Loucy (cell line): ENCODE results near the gene TP63.

Experiments
- H2AFZ ChIP-seq: fragments of 200-600 bp; sonication (generic); 2 replicates; pipeline ENCODE4 v1.6.0; 2016; ENCODE audit warnings: antibody characterized with exemption, mild to moderate bottlenecking, low read length, moderate library complexity
- H3F3A ChIP-seq: fragments of 200-600 bp; 2 replicates; pipeline ENCODE4 v1.6.0; 2016; ENCODE audit warnings: antibody characterized with exemption, low read depth, mild to moderate bottlenecking
- H3K27me3 ChIP-seq: fragments of 200-600 bp; sonication (generic); 2 replicates; pipeline ENCODE4 v1.6.1; 2014; ENCODE audit warnings: low read length, mild to moderate bottlenecking; ENCODE audit not compliant: insufficient read depth, poor library complexity, severe bottlenecking
- H3K36me3 ChIP-seq: fragments of 200-600 bp; sonication (generic); 2 replicates; pipeline ENCODE4 v1.6.1; 2016; ENCODE audit warnings: low read length; ENCODE audit not compliant: insufficient read depth
- H3K4me1 ChIP-seq: fragments of 200-600 bp; sonication (generic); 2 replicates; pipeline ENCODE4 v1.5.1; 2014; ENCODE audit warnings: low read length, mild to moderate bottlenecking; ENCODE audit not compliant: insufficient read depth, poor library complexity, severe bottlenecking
- H3K4me2 ChIP-seq: fragments of 200-600 bp; sonication (generic); 2 replicates; pipeline ENCODE4 v1.6.0; 2014; ENCODE audit warnings: antibody characterized with exemption, low read length, low read depth, mild to moderate bottlenecking; ENCODE audit not compliant: poor library complexity, severe bottlenecking
- H3K4me3 ChIP-seq: fragments of 200-600 bp; sonication (generic); 2 replicates; pipeline ENCODE4 v1.5.1; 2014; ENCODE audit warnings: low read length, mild to moderate bottlenecking, mixed read lengths; ENCODE audit not compliant: poor library complexity, severe bottlenecking
- H3K79me2 ChIP-seq: fragments of 200-600 bp; sonication (generic); 2 replicates; pipeline ENCODE4 v1.6.1; 2014; ENCODE audit warnings: low read length; ENCODE audit not compliant: insufficient read depth
- H3K9ac ChIP-seq: fragments of 200-600 bp; sonication (generic); 2 replicates; pipeline ENCODE4 v1.6.0; 2014; ENCODE audit warnings: mild to moderate bottlenecking, low read depth, low read length, moderate library complexity; ENCODE audit not compliant: poor library complexity, severe bottlenecking
- H3K9me2 ChIP-seq: fragments of 200-600 bp; sonication (generic); replicated peaks from 2 replicates; pipeline ENCODE4 v1.6.1; 2016; ENCODE audit warnings: low read depth, low read length, mixed read lengths
- H3K9me3 ChIP-seq: fragments of 200-600 bp; sonication (generic); 2 replicates; pipeline ENCODE4 v1.6.1; 2014; ENCODE audit warnings: mild to moderate bottlenecking, antibody characterized with exemption, low read length, low read depth; ENCODE audit not compliant: insufficient read depth
- H4K20me1 ChIP-seq: fragments of 200-600 bp; sonication (generic); 2 replicates; pipeline ENCODE4 v1.6.0; 2014; ENCODE audit warnings: antibody characterized with exemption, low read length, mild to moderate bottlenecking; ENCODE audit not compliant: insufficient read depth, poor library complexity, severe bottlenecking
- EZH2phosphoT487 ChIP-seq: fragments of 200-600 bp; IDR thresholded peaks from 2 replicates; pipeline ENCODE4 v1.6.1; 2018; ENCODE audit warnings: antibody characterized with exemption, mild to moderate bottlenecking, moderate library complexity, borderline replicate concordance
- TF ChIP-seq, protein P1 (sequence below): fragments of 200-600 bp; sonication (generic); conservative IDR thresholded peaks from 2 replicates; pipeline ENCODE4 v1.5.1; 2014; ENCODE audit warnings: mild to moderate bottlenecking, antibody characterized with exemption, low read length

TP63 gene

GRCh38 chr3:189776149-189776824 lies 145.1 kb downstream of the TP63 start:
- Histone ChIP-seq H3K79me2 (no peaks in the 10 kb centered on the region), H3K4me1 (no peaks in the 10 kb centered on the region), H2AFZ (no peak overlapping the region), H3K9me3 (no peaks in the 10 kb centered on the region), H3K4me2 (no peak overlapping the region), H3F3A (no peaks in the 10 kb centered on the region), H3K9me2 (no peaks in the 10 kb centered on the region), H3K27me3 (no peaks in the 10 kb centered on the region), H4K20me1 (no peaks in the 10 kb centered on the region), H3K9ac (no peak overlapping the region), H3K4me3 (no peak overlapping the region), H3K36me3 (no peaks in the 10 kb centered on the region)
- TF ChIP-seq EZH2phosphoT487 = no peak
- TF ChIP-seq, protein P1, sequence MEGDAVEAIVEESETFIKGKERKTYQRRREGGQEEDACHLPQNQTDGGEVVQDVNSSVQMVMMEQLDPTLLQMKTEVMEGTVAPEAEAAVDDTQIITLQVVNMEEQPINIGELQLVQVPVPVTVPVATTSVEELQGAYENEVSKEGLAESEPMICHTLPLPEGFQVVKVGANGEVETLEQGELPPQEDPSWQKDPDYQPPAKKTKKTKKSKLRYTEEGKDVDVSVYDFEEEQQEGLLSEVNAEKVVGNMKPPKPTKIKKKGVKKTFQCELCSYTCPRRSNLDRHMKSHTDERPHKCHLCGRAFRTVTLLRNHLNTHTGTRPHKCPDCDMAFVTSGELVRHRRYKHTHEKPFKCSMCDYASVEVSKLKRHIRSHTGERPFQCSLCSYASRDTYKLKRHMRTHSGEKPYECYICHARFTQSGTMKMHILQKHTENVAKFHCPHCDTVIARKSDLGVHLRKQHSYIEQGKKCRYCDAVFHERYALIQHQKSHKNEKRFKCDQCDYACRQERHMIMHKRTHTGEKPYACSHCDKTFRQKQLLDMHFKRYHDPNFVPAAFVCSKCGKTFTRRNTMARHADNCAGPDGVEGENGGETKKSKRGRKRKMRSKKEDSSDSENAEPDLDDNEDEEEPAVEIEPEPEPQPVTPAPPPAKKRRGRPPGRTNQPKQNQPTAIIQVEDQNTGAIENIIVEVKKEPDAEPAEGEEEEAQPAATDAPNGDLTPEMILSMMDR = no peak

DNA sequence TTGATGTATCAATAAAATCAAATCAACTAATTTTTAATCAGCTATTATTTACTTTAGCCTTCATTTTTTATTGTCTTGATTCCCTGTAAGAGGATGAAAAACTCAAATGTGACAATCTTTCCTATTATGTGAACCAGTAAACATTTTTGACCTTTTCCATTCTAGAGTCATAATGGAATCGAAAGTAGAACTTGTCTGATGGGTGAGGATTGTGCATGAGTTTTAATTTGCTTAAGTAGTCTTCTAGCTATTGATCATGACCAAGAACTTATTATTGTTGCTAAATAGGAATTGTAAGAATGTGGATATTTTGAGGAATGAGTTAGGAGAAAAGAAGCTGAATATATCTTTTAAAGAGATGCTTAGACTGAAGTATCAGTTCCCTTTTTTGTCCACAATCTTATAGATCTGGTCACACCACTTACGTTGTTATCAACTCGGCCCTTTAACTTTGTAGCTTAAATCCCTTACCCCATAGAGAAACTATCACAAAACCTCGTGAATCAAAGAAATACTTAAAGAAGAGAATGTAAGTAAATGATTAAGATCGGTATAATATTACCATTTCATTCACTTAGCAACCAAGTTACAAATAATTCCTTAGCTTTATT lies 147.3 kb downstream of the TP63 start:
- Histone ChIP-seq H3K79me2 (no peaks in the 10 kb centered on the region), H3K4me3 (no peak overlapping the region), H3K9me2 (no peaks in the 10 kb centered on the region), H2AFZ (no peak overlapping the region), H3K27me3 (no peaks in the 10 kb centered on the region), H3K4me2 (no peak overlapping the region), H3F3A (no peaks in the 10 kb centered on the region), H3K9me3 (no peaks in the 10 kb centered on the region), H3K9ac (no peak overlapping the region), H3K36me3 (no peaks in the 10 kb centered on the region), H3K4me1 (no peaks in the 10 kb centered on the region), H4K20me1 (no peaks in the 10 kb centered on the region)
- no peak for TF ChIP-seq EZH2phosphoT487
- TF ChIP-seq, protein P1 = no peak

DNA sequence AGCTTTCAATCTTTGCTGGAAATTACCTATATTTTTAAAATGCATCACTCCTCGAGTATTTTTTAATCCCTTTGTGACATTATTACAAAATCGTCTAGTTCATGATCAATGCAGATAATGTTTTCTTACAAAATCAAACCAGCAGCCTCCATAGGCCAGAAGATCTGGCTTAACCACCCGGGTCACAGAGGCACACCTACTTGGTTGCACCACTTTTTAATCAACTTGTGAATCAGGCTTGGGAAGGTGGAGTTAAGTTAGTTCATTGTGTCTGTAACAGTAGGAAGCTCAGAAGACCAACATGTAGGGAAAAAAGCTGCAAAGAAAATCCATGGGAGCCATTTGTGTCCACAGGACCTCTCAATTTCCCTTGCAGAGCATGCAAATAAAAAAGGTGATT lies 148.0 kb downstream of the TP63 start:
- no peaks in the 10 kb centered on the region for H3K9me2 ChIP-seq
- H3K27me3 ChIP-seq = no peaks in the 10 kb centered on the region
- H3K4me1 ChIP-seq = no peaks in the 10 kb centered on the region
- no peak overlapping the region for H3K4me3 ChIP-seq
- no peaks in the 10 kb centered on the region for H4K20me1 ChIP-seq
- H3K4me2 ChIP-seq = no peak overlapping the region
- H3K79me2 ChIP-seq = no peaks in the 10 kb centered on the region
- no peak overlapping the region for H2AFZ ChIP-seq
- H3K36me3 ChIP-seq = no peaks in the 10 kb centered on the region
- H3F3A ChIP-seq = no peaks in the 10 kb centered on the region
- H3K9me3 ChIP-seq = no peaks in the 10 kb centered on the region
- TF ChIP-seq, protein P1 = no peak
- TF ChIP-seq EZH2phosphoT487 = no peak
- H3K9ac ChIP-seq = no peak overlapping the region
